ENCODE data around the gene ANKS1A.

Gene ANKS1A

GRCh38 chr6:35055891-35056290 lies 166.8 kb downstream of the ANKS1A start:
- DNase-seq (ENCODE audit: low read depth), result no peak

GRCh38 chr6:35056952-35057351 lies 167.9 kb downstream of the ANKS1A start:
- DNase-seq (ENCODE audit: low read depth), result no peak

GRCh38 chr6:35057449-35058357 lies 168.6 kb downstream of the ANKS1A start:
- DNase-seq (ENCODE audit: low read depth), result no peak

DNA sequence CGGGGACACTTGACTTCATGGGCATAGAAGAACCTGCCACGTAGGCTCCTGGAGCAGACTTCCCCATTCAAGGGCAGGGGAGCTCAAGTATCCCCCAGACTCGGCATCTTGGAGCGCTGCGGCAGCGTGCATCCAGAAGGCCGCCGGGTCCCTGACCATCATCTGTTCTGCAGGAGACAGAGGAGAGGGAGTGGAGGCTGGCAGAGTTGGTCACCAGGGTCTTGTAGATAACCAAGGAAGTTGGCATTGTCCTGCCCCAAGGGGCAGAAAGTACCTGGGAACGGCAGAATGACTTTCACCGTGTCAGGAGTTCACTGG lies 169.3 kb downstream of the ANKS1A start:
- no peak for DNase-seq (ENCODE audit: low read depth)

DNA sequence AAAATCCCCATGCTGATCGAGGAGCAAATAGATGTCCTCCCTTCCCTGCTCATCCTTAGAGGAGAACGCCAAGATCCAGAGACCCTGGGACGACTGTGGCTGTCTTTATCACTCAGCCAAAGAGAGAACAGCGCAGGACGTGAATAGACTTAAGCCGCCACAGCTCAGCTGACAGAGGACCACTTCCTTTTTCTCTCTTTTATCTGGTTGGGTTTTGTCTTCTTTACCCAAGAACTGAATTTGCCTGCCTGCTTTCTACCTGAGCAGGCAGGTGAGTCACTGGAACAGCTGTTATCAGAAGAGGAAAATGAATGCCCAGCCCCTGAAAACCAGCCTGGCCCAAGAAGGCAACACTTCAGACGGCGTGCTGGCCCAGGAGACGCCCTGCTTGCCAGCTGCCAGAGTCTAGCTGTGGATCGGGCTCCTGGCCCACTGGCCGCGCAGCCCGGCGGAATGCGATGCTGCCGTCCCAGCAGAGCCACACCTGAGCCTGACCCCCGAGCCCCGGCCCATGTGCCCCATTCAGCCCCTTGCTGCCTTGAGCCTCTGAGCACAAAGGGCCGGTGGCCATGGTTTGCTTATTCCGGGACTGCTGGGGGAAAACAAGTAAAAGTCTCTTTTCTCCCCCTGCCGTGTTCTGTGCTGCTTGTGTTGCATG lies 169.9 kb downstream of the ANKS1A start:
- DNase-seq (ENCODE audit: low read depth), result no peak

GRCh38 chr6:35059596-35060345 lies 170.7 kb downstream of the ANKS1A start:
- no peak for DNase-seq (ENCODE audit: low read depth)

- no peak for DNase-seq (ENCODE audit: low read depth)
These were observed 172.1 kb downstream of the ANKS1A start for GRCh38 chr6:35061102-35061615.

- DNase-seq (ENCODE audit: low read depth), result no peak
These were observed 172.8 kb downstream of the ANKS1A start for GRCh38 chr6:35061651-35062410.

DNA sequence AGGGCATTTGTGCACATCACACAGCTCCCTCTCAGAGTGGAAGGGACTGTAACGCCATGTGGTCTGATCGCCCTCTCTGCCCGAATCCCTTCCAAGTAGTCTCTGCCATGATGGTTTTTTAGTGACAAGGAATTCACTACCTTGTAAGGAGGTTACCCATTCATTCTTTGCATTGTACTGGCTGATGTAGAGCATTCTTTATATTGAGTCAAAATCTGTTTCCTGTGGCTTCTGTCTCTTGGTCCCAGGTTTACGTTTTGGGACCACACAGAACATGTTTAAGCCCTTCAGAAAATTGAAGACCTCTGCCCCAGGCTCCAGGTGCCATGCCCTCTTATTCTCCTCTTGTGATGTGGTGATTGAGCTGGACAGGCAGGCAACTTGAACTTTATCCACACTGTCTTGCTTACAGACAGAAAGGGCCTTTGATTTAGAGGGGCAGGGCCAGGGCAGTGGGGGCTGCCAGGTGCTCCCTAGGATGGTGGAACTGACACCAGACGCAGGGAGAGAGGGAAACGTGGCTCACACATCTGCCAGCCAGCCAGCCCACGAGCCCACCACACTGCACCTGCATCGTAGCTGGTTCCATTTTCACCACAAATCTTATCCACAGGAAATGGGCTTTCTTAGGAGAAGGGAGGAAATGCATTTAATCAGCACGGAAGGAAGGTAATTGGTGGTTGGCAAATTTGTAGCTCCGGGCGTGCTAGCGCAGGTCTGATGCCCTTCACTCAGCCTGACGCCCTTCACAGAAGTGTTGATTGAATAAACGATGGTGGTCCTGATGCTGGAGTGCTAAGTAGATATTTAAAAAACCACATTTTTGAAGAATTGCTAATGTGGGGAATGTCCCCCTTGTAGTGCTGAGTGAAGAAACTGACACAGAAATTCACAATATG lies 173.9 kb downstream of the ANKS1A start:
- no peak for DNase-seq (ENCODE audit: low read depth)

GRCh38 chr6:35063701-35064280 lies 174.7 kb downstream of the ANKS1A start:
- DNase-seq (ENCODE audit: low read depth), result no peak

GRCh38 chr6:35064290-35064689 lies 175.2 kb downstream of the ANKS1A start:
- DNase-seq (ENCODE audit: low read depth), result no peak

- DNase-seq (ENCODE audit: low read depth), result no peak
These were observed 175.8 kb downstream of the ANKS1A start for GRCh38 chr6:35064757-35065440.

GRCh38 chr6:35065441-35065800 lies 176.4 kb downstream of the ANKS1A start:
- no peak for DNase-seq (ENCODE audit: low read depth)

DNA sequence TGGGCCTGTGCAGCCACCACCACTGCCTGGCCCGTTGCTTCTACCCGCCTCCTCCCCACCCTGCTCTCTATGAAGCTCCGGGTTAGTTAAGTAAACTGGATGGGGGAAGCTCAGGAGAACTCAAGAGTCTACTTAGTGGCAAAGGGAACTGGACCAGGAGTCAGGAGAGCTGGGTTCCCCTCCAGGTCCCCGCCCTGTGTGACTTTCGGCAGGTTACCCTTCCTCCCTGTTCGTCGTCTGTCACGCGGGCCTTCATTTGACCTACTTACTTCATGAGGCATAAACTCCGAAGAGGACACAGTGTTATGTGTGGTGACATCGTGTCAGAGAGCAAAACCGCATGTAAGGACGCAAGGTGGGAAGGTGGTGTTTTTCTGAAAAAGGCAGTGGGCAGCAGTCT lies 176.8 kb downstream of the ANKS1A start:
- DNase-seq (ENCODE audit: low read depth), result no peak

GRCh38 chr6:35067234-35067633 lies 178.2 kb downstream of the ANKS1A start:
- no peak for DNase-seq (ENCODE audit: low read depth)

- no peak for DNase-seq (ENCODE audit: low read depth)
These were observed 179.2 kb downstream of the ANKS1A start for GRCh38 chr6:35068206-35068605.

DNA sequence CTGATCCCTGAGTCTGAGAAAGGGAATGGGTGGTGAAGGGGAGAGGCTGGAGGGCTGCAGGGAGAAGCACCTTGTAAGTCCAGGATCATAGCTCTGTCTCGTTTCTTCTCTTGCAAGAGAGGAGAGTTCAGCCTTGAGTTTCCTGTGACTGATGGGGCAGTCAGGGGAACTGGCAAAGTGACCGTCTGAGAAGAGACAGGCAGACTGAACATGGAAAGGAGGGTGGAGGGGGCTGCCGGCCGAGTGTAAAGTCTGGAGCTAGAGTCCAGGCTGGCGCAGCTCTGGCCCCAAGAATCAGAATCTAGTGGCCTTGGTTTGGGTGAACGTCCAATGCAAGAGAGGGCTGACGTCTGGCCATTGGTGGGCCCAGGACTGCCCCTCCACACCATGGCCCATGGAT lies 179.6 kb downstream of the ANKS1A start:
- DNase-seq (ENCODE audit: low read depth), result no peak

- DNase-seq (ENCODE audit: low read depth), result no peak
These were observed 180.2 kb downstream of the ANKS1A start for GRCh38 chr6:35069262-35069661.

DNA sequence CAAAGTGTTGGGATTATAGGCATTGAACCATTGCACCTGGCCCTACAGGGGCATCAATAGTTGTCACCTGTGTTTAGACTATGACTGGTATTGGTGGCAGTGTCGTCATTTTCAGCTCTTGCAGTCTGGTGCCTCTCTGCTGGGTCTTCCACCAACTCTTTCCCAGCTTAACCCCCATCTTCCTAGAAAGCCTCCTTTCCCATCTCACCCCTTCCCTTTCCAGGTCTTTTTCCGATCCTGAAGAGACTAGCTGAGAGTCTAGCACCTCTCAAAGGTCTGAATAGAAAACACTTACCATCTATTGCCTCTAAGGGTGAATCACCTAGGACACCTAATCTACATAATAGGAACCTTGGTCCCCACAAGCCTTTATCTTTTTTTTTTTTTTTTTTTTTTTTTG lies 181.1 kb downstream of the ANKS1A start:
- no peak for DNase-seq (ENCODE audit: low read depth)
